Stimulated activated CD8-positive, alpha-beta memory T cell treated with anti-CD3 and anti-CD28 coated beads, Interleukin-7, amount 100 ng/mL, for 4 hours (primary cell): Measurements from ENCODE around the gene STAT5B.

Source experiments
- DNase-seq, 2 donors: peaks; one replicate each; pipeline ENCODE4 v3.0.0-alpha.2; 2020; ENCODE audit warnings: low read depth in 2 of 2

STAT5B gene

GRCh38 chr17:42285346-42286050 is 9.3 kb upstream of the STAT5B start:
- DNase-seq: no peak

GRCh38 chr17:42284566-42284965 is 8.4 kb upstream of the STAT5B start:
- DNase-seq: no peak

GRCh38 chr17:42284024-42284369 is 7.8 kb upstream of the STAT5B start:
- no peak for DNase-seq

- no peak for DNase-seq
These were observed 7.2 kb upstream of the STAT5B start for GRCh38 chr17:42283241-42284023.

GRCh38 chr17:42282478-42283080 is 6.4 kb upstream of the STAT5B start:
- no peak for DNase-seq

GRCh38 chr17:42281571-42282096 is 5.4 kb upstream of the STAT5B start:
- DNase-seq: no peak

GRCh38 chr17:42279776-42280630 is 3.8 kb upstream of the STAT5B start:
- DNase-seq: no peak

- DNase-seq: no peak
These were observed 1.1 kb upstream of the STAT5B start for GRCh38 chr17:42277342-42277712.

GRCh38 chr17:42276609-42277341 is 584 bp upstream of the STAT5B start:
- peak in 1 of 2 donors; percentile 20 for DNase-seq

GRCh38 chr17:42275527-42276358 is 448 bp downstream of the STAT5B start:
- DNase-seq: peak in 1 of 2 donors; percentile 53

- DNase-seq: no peak
These were observed 1.2 kb downstream of the STAT5B start for GRCh38 chr17:42274812-42275526.

- no peak for DNase-seq
These were observed 2.0 kb downstream of the STAT5B start for GRCh38 chr17:42274253-42274542.

GRCh38 chr17:42273474-42274252 is 2.5 kb downstream of the STAT5B start:
- DNase-seq: no peak

- DNase-seq: no peak
These were observed 3.9 kb downstream of the STAT5B start for GRCh38 chr17:42272162-42272907.

GRCh38 chr17:42271779-42272035 is 4.5 kb downstream of the STAT5B start:
- no peak for DNase-seq

- no peak for DNase-seq
These were observed 5.0 kb downstream of the STAT5B start for GRCh38 chr17:42271006-42271778.

- DNase-seq: no peak
These were observed 5.6 kb downstream of the STAT5B start for GRCh38 chr17:42270596-42270995.

GRCh38 chr17:42270170-42270535 is 6.0 kb downstream of the STAT5B start:
- DNase-seq: no peak
